K562 (cell line): Measurements from ENCODE around the gene NRCAM. TPM values are rescaled to one million over a fixed set of nuclear protein-coding genes. Genes with fewer than 3 reads are reported as not detected.

ENCODE experiments used
- ATAC-seq: fragments of 200-7000 bp; cut with Tn5 transposase; 3 replicates; pipeline ENCODE4 v1.9.1; 2020; ENCODE audit warnings: moderate library complexity
- BruUV-seq: library from RNA; stranded (reverse); fragments of 400-500 nt; replicated peaks from 2 replicates; lab custom pipeline; 2021; lab: Mats Ljungman, UMichigan
- CTCF ChIA-PET: fragments of 300-600 bp; formaldehyde crosslinking; extraction: SDS; loops from one replicate; lab custom pipeline; 2021; ENCODE audit warnings: low intra/inter-chr PET ratio; lab: Yijun Ruan, JAX
- POLR2A ChIA-PET: fragments of 300-600, 350-650 bp; sonication (Branson Sonifier 250); formaldehyde crosslinking; extraction: SDS; loops from one replicate; lab custom pipeline; 2021; ENCODE audit warnings: antibody characterized with exemption, inconsistent platforms; lab: Yijun Ruan, JAX
- DNase-seq, 4 experiments: peaks; one replicate each; pipeline versions ENCODE4 v3.0.0 to v3.0.0-alpha.2; 2011 to 2018; ENCODE audit warnings: low spot score in 3 of 4, mixed read lengths in 3 of 4; ENCODE audit errors: extremely low read depth in 1 of 4
- FAIRE-seq: peaks from 2 replicates; lab custom pipeline; 2011; peaks lifted over from hg19 to GRCh38; lab: Jason Lieb, UNC
- H2AFZ ChIP-seq: 2 replicates; pipeline ENCODE4 v1.6.0; 2011; ENCODE audit warnings: low read depth, low read length, control low read depth, inconsistent platforms
- H3K27ac ChIP-seq: fragments of 200-600 bp; 3 replicates; pipeline ENCODE4 v1.8.0; 2011; ENCODE audit warnings: low read depth, mild to moderate bottlenecking, control low read depth, inconsistent platforms, low read length, moderate library complexity, mixed read lengths; ENCODE audit errors: extremely low read depth
- H3K27me3 ChIP-seq, 2 experiments: fragments of 300-600 bp in 1 of 2; 2 replicates in 1 of 2; 3 replicates in 1 of 2; pipeline versions ENCODE4 v1.6.0 to v1.8.0; 2011; ENCODE audit warnings: inconsistent platforms in 2 of 2, low read length in 2 of 2, mild to moderate bottlenecking in 1 of 2, mixed read lengths in 1 of 2, moderate library complexity in 1 of 2; ENCODE audit not compliant: control insufficient read depth in 2 of 2, insufficient read depth in 2 of 2
- H3K36me3 ChIP-seq: fragments of 300-600 bp; 3 replicates; pipeline ENCODE4 v1.8.0; 2011; ENCODE audit warnings: mild to moderate bottlenecking, low read length, inconsistent platforms; ENCODE audit not compliant: control insufficient read depth, insufficient read depth
- H3K4me1 ChIP-seq, 2 experiments: fragments of 200-600 bp in 1 of 2; replicated peaks in 1 of 2; 2 replicates in 1 of 2; 3 replicates in 1 of 2; pipeline versions ENCODE4 v1.5.1 to v1.8.0; 2011; ENCODE audit warnings: inconsistent platforms in 2 of 2, low read length in 2 of 2, mild to moderate bottlenecking in 1 of 2, mixed read lengths in 1 of 2, moderate library complexity in 1 of 2; ENCODE audit not compliant: control insufficient read depth in 2 of 2, insufficient read depth in 2 of 2
- H3K4me2 ChIP-seq: 2 replicates; pipeline ENCODE4 v1.6.1; 2011; ENCODE audit warnings: low read length, control low read depth, inconsistent platforms, mixed read lengths; ENCODE audit not compliant: insufficient read depth
- H3K4me3 ChIP-seq: fragments of 200-600 bp; sonication (generic), shearing (Covaris generic); 2 replicates; pipeline ENCODE4 v1.5.1; 2016; ENCODE audit warnings: control low read depth, inconsistent platforms
- H3K79me2 ChIP-seq: fragments of 200-600 bp; 3 replicates; pipeline ENCODE4 v1.8.0; 2011; ENCODE audit warnings: low read length, inconsistent platforms; ENCODE audit not compliant: control insufficient read depth, insufficient read depth
- H3K9ac ChIP-seq, 2 experiments: 2 replicates each; pipeline versions ENCODE4 v1.6.0 to v1.6.1; 2011; ENCODE audit warnings: low read depth in 2 of 2, low read length in 2 of 2, control low read depth in 1 of 2, inconsistent platforms in 1 of 2, mild to moderate bottlenecking in 1 of 2, mixed read lengths in 1 of 2; ENCODE audit not compliant: insufficient read depth in 1 of 2
- H3K9me1 ChIP-seq: one replicate; pipeline ENCODE4 v1.6.0; 2011; ENCODE audit warnings: inconsistent platforms, mild to moderate bottlenecking, low read length, moderate library complexity; ENCODE audit not compliant: control insufficient read depth, insufficient read depth
- H3K9me3 ChIP-seq: replicated peaks from 2 replicates; pipeline ENCODE4 v1.5.1; 2011; ENCODE audit warnings: low read depth, low read length, inconsistent platforms; ENCODE audit not compliant: control insufficient read depth, insufficient read depth
- H4K20me1 ChIP-seq: replicated peaks from 2 replicates; pipeline ENCODE4 v1.6.1; 2011; ENCODE audit warnings: low read length, inconsistent platforms, mixed read lengths; ENCODE audit not compliant: control insufficient read depth, insufficient read depth
- CBFA2T2 ChIP-seq: fragments of 450-650 bp; conservative IDR thresholded peaks from 2 replicates; pipeline ENCODE4 v1.6.1; 2017; ENCODE audit warnings: mild to moderate bottlenecking
- CEBPG ChIP-seq, 3 experiments: fragments of 200-800 bp in 1 of 3; sonication (Bioruptor generic) in 1 of 3; sonication (generic) in 1 of 3; formaldehyde crosslinking in 1 of 3; IDR thresholded peaks in 2 of 3; conservative IDR thresholded peaks in 1 of 3; 2 replicates each; pipeline versions ENCODE4 v1.6.1 to v1.8.0; 2016 to 2022; ENCODE audit warnings: missing compliant biosample characterization in 2 of 3, missing genetic modification characterization in 2 of 3, mild to moderate bottlenecking in 1 of 3, missing genetic modification reagents in 1 of 3
- CHCHD3 ChIP-seq: fragments of 250-450 bp; sonication (Bioruptor Pico); IDR thresholded peaks from 2 replicates; pipeline ENCODE4 v2.1.2; 2022; ENCODE audit warnings: mild to moderate bottlenecking
- FOS ChIP-seq: IDR thresholded peaks from 3 replicates; pipeline ENCODE4 v1.6.1; 2011; ENCODE audit not compliant: insufficient read length; ENCODE audit errors: extremely low read depth
- FOXP1 ChIP-seq: sonication (generic); formaldehyde crosslinking; IDR thresholded peaks from 2 replicates; pipeline ENCODE4 v1.8.0; 2022; ENCODE audit warnings: mild to moderate bottlenecking, missing genetic modification reagents
- KAT2B ChIP-seq: IDR thresholded peaks from one replicate; pipeline ENCODE4 v1.6.1; 2012; ENCODE audit warnings: low read depth, mild to moderate bottlenecking, control low read depth, inconsistent platforms, low read length, moderate library complexity
- KDM1A ChIP-seq, 2 experiments: fragments of 450-650 bp; IDR thresholded peaks; 2 replicates each; pipeline ENCODE4 v1.6.1; 2016; ENCODE audit warnings: mild to moderate bottlenecking in 2 of 2
- NEUROD1 ChIP-seq: fragments of 150-350 bp; IDR thresholded peaks from 2 replicates; pipeline ENCODE4 v1.6.1; 2014; ENCODE audit warnings: borderline replicate concordance, low read length, low read depth; ENCODE audit not compliant: partially characterized antibody
- PHTF2 ChIP-seq: fragments of 250-450 bp; sonication (Bioruptor Pico); IDR thresholded peaks from 2 replicates; pipeline ENCODE4 v1.5.0; 2021; ENCODE audit warnings: mild to moderate bottlenecking
- POLR2H ChIP-seq: IDR thresholded peaks from 2 replicates; pipeline ENCODE4 v1.6.1; 2016; ENCODE audit warnings: missing genetic modification characterization, low read depth, mild to moderate bottlenecking, control low read depth, missing compliant biosample characterization, moderate library complexity
- POU5F1 ChIP-seq: fragments of 150-350 bp; IDR thresholded peaks from 2 replicates; pipeline ENCODE4 v1.6.1; 2014; ENCODE audit warnings: borderline replicate concordance, low read length, low read depth, mild to moderate bottlenecking; ENCODE audit not compliant: partially characterized antibody
- RUNX1 ChIP-seq: sonication (generic); IDR thresholded peaks from 2 replicates; pipeline ENCODE4 v1.6.1; 2016; ENCODE audit warnings: antibody characterized with exemption, low read depth
- SMARCE1 ChIP-seq: fragments of 450-650 bp; IDR thresholded peaks from 2 replicates; pipeline ENCODE4 v1.7.1; 2016; ENCODE audit warnings: mild to moderate bottlenecking
- SOX6 ChIP-seq: fragments of 450-650 bp; IDR thresholded peaks from 2 replicates; pipeline ENCODE4 v1.6.1; 2014; ENCODE audit warnings: mild to moderate bottlenecking
- TSHZ1 ChIP-seq: fragments of 250-450 bp; sonication (Bioruptor Pico); IDR thresholded peaks from 2 replicates; pipeline ENCODE4 v1.4.0; 2020; ENCODE audit warnings: mild to moderate bottlenecking, moderate library complexity
- U2AF2 ChIP-seq: fragments of 200-400 bp; formaldehyde crosslinking; optimal IDR thresholded peaks from 2 replicates; pipeline ENCODE3; 2017; ENCODE audit warnings: low read depth, mild to moderate bottlenecking, low read length
- ZNF445 ChIP-seq: fragments of 250-450 bp; sonication (Bioruptor Pico); IDR thresholded peaks from 2 replicates; pipeline ENCODE4 v1.4.0; 2020; ENCODE audit warnings: low read depth, mild to moderate bottlenecking, moderate library complexity
- ZNF644 ChIP-seq: fragments of 200-800 bp; sonication (Bioruptor generic); IDR thresholded peaks from 2 replicates; pipeline ENCODE4 v1.6.1; 2016; ENCODE audit warnings: low read depth, missing genetic modification characterization, missing compliant biosample characterization
- WGBS: fragments of 100-300 bp; shearing (Covaris generic); methylation state at CpG from one replicate; pipeline ENCODE4 v1.1.6; 2016; ENCODE audit warnings: low coverage, mixed read lengths; ENCODE audit not compliant: insufficient coverage; ENCODE audit errors: missing lambda C conversion rate; 5-methylcytosine and 5-hydroxymethylcytosine counted together
- in situ Hi-C: fragments of 300-500 bp; cut with MboI; formaldehyde crosslinking; loops from 4 replicates; pipeline ENCODE4 v1.15.0; 2018; ENCODE audit warnings: inconsistent platforms, mixed read lengths
- intact Hi-C: fragments of 100-400 bp; cut with micrococcal nuclease; formaldehyde crosslinking; loops from 2 replicates; pipeline ENCODE4 v1.14.2; 2022
- polyA plus RNA-seq, 8 experiments: library from polyadenylated mRNA; depleted of rRNA in 4 of 8; stranded (reverse) in 5 of 8; unstranded in 3 of 8; fragments of >200 nt; fragmentation: Nextera tagmentation in 2 of 8; fragmentation: Illumina TruSeq in 1 of 8; extraction: Ambion mirVana in 2 of 8; extraction: Trizol in 1 of 8; gene quantifications; 2 replicates each; pipeline versions ENCODE4 v1.2.1 to v1.2.3, GENCODE V29; 2011 to 2014; ENCODE audit warnings: inconsistent platforms in 1 of 8, missing spikeins in 1 of 8
- total RNA-seq, 7 experiments: library from RNA; depleted of rRNA in 6 of 7; stranded (reverse); fragments of >200 nt in 6 of 7; fragmentation: Illumina TruSeq in 2 of 7; extraction: Trizol in 2 of 7; gene quantifications; 2 replicates each; pipeline versions ENCODE4 v1.2.1 to v1.2.3, GENCODE V29; 2011 to 2021; ENCODE audit warnings: low replicate concordance in 1 of 7

NRCAM gene
- total and polyA plus RNA-seq, 9 of the 15 experiments (the other 6 are each of a cell fraction or from before 2014, with no cell fraction given): 0.03 to 0.54 (median 0.12) TPM; not detected in 1

- CTCF ChIA-PET: no interaction called here
- FAIRE-seq: no peak
- intact Hi-C loops: no loop called here
Measured at GRCh38 chr7:108331971-108332370, 124.3 kb downstream of the NRCAM start.

GRCh38 chr7:108330227-108330626 is 126.0 kb downstream of the NRCAM start:
- Histone ChIP-seq H2AFZ (no peak overlapping the region), H3K9me3 (no peaks in the 10 kb centered on the region), H3K4me2 (no peak overlapping the region), H3K9ac (no peak overlapping the region), H3K27me3 (no peaks in the 10 kb centered on the region; a peak in 2 of 5 replicates), H3K4me1 (no peaks in the 10 kb centered on the region), H3K9me1 (no peaks in the 10 kb centered on the region), H3K27ac (no peak overlapping the region), H4K20me1 (no peaks in the 10 kb centered on the region), H3K4me3 (no peak overlapping the region), H3K79me2 (no peaks in the 10 kb centered on the region), H3K36me3 (no peaks in the 10 kb centered on the region)
- WGBS: 1% methylated on average over 6 of the region's 6 CpGs
- BruUV-seq: no TSS peak
- in situ Hi-C loops: no loop called here
- ChIA-PET CTCF (no interaction called here), POLR2A (interaction anchor here (0.7 kb wide), 1 partner anchor 25 kb away, joined by 3 read pairs; no protein-coding TSS in a partner anchor)
- FAIRE-seq (no peak), ATAC-seq (no peak), DNase-seq (no peak)
- intact Hi-C loops: no loop called here
- TF ChIP-seq TSHZ1 (CRISPR knock-in tag): no peak
- no peak for TF ChIP-seq SOX6
- no peak for TF ChIP-seq FOXP1
- no peak for TF ChIP-seq CBFA2T2
- TF ChIP-seq POU5F1: no peak
- no peak for TF ChIP-seq CHCHD3 (CRISPR knock-in tag)
- no peak for TF ChIP-seq ZNF644 (tag)
- TF ChIP-seq PHTF2 (CRISPR knock-in tag): no peak
- no peak for TF ChIP-seq SMARCE1
- TF ChIP-seq KDM1A (IDR thresholded peaks at IDR 0.05): no peak
- no peak for TF ChIP-seq CEBPG (CRISPR knock-in tag; IDR thresholded peaks at IDR 0.05)
- TF ChIP-seq CEBPG (tag; conservative IDR thresholded peaks at IDR 0.05 in 1 of 2, IDR thresholded peaks at IDR 0.05 in 1 of 2): no peak
- TF ChIP-seq FOS: no peak

More at GRCh38 chr7:108331971-108332370, 124.3 kb downstream of the NRCAM start:
- in situ Hi-C loops: no loop called here
- no peaks in the 10 kb centered on the region for H3K9me1 ChIP-seq
- no peaks in the 10 kb centered on the region for H3K36me3 ChIP-seq
- no peak overlapping the region for H2AFZ ChIP-seq
- no TSS peak for BruUV-seq
- no peak overlapping the region for H3K4me2 ChIP-seq
- H3K79me2 ChIP-seq: no peaks in the 10 kb centered on the region
- DNase-seq (no peak), ATAC-seq (no peak)
- no peaks in the 10 kb centered on the region for H3K9me3 ChIP-seq
- H3K27me3 ChIP-seq: no peaks in the 10 kb centered on the region; a peak in 3 of 5 replicates
- H4K20me1 ChIP-seq: no peaks in the 10 kb centered on the region
- no peak overlapping the region for H3K27ac ChIP-seq
- no peaks in the 10 kb centered on the region for H3K4me1 ChIP-seq
- no peak overlapping the region for H3K9ac ChIP-seq
- TF ChIP-seq POLR2H (tag): no peak
- no peak for TF ChIP-seq KAT2B
- no peak for TF ChIP-seq ZNF445
- TF ChIP-seq NEUROD1: no peak
- no peak for TF ChIP-seq U2AF2
- TF ChIP-seq RUNX1: no peak
- POLR2A ChIA-PET: no interaction called here
- no peak overlapping the region for H3K4me3 ChIP-seq
- 0% methylated on average over 1 of the region's 1 CpG for WGBS
